ENCODE data around the gene RBBP8NL. TPM values are rescaled to one million over a fixed set of nuclear protein-coding genes. Genes with fewer than 3 reads are reported as not detected.

The RBBP8NL gene
- total RNA-seq, 6 experiments from 2014 or later = not detected

GRCh38 chr20:62396367-62397239 is 30.7 kb downstream of the RBBP8NL start:
- Mint-ChIP-seq H3K27me3 (ENCODE audit: insufficient read depth) (no peaks in the 10 kb centered on the region; the same call in 1 of the 2 replicates), H3K4me1 (ENCODE audit: low read depth) (no peaks in the 10 kb centered on the region), H3K36me3 (ENCODE audit: low read depth) (peaks cover 10% of the 10 kb centered on the region; the same call in 1 of the 2 replicates), H3K27ac (no peak overlapping the region), H3K4me3 (no peak overlapping the region), H3K9me3 (peaks cover 8% of the 10 kb centered on the region; the same call in 1 of the 2 replicates)
- no peak for TF ChIP-seq CTCF (IDR thresholded peaks at IDR 0.05)
- DNase-seq = no peak

- H3K4me1 Mint-ChIP-seq (ENCODE audit: low read depth) = no peaks in the 10 kb centered on the region
- no peak for DNase-seq
- H3K4me3 Mint-ChIP-seq = no peak overlapping the region
- peaks cover 8% of the 10 kb centered on the region; the same call in 1 of the 2 replicates for H3K9me3 Mint-ChIP-seq
- H3K27me3 Mint-ChIP-seq (ENCODE audit: insufficient read depth) = no peaks in the 10 kb centered on the region; the same call in 1 of the 2 replicates
- H3K36me3 Mint-ChIP-seq (ENCODE audit: low read depth) = peaks cover 10% of the 10 kb centered on the region; the same call in 1 of the 2 replicates
- no peak overlapping the region for H3K27ac Mint-ChIP-seq
- TF ChIP-seq CTCF (IDR thresholded peaks at IDR 0.05) = no peak
These were observed 31.8 kb downstream of the RBBP8NL start for GRCh38 chr20:62395311-62396242.

- no peak overlapping the region for H3K4me3 Mint-ChIP-seq
- no peak for DNase-seq
These were observed 32.8 kb downstream of the RBBP8NL start for GRCh38 chr20:62394248-62395245.

GRCh38 chr20:62393830-62394229 is 33.5 kb downstream of the RBBP8NL start:
- H3K9me3 Mint-ChIP-seq = peaks cover 8% of the 10 kb centered on the region; the same call in 1 of the 2 replicates
- peaks cover 2% of the 10 kb centered on the region; the same call in 1 of the 2 replicates for H3K27me3 Mint-ChIP-seq (ENCODE audit: insufficient read depth)
- H3K4me1 Mint-ChIP-seq (ENCODE audit: low read depth) = peaks cover 5% of the 10 kb centered on the region
- no peak for DNase-seq
- H3K27ac Mint-ChIP-seq = no peak overlapping the region
- TF ChIP-seq CTCF (IDR thresholded peaks at IDR 0.05) = no peak
- no peak overlapping the region for H3K4me3 Mint-ChIP-seq
- H3K36me3 Mint-ChIP-seq (ENCODE audit: low read depth) = peaks cover 21% of the 10 kb centered on the region

More at GRCh38 chr20:62394248-62395245, 32.8 kb downstream of the RBBP8NL start:
- H3K27ac Mint-ChIP-seq = no peak overlapping the region
- no peak for TF ChIP-seq CTCF (IDR thresholded peaks at IDR 0.05)
- H3K27me3 Mint-ChIP-seq (ENCODE audit: insufficient read depth) = peaks cover 2% of the 10 kb centered on the region; the same call in 1 of the 2 replicates
- H3K4me1 Mint-ChIP-seq (ENCODE audit: low read depth) = no peaks in the 10 kb centered on the region
- peaks cover 8% of the 10 kb centered on the region; the same call in 1 of the 2 replicates for H3K9me3 Mint-ChIP-seq
- peaks cover 16% of the 10 kb centered on the region; the same call in 1 of the 2 replicates for H3K36me3 Mint-ChIP-seq (ENCODE audit: low read depth)
